Measurements from ENCODE around the gene MRGPRG.
"Not testable (repeated sequence)": the region's sequence is repeated elsewhere in the genome, so short reads cannot be mapped to it uniquely, and the experiment has no call there.

Gene MRGPRG, protein sequence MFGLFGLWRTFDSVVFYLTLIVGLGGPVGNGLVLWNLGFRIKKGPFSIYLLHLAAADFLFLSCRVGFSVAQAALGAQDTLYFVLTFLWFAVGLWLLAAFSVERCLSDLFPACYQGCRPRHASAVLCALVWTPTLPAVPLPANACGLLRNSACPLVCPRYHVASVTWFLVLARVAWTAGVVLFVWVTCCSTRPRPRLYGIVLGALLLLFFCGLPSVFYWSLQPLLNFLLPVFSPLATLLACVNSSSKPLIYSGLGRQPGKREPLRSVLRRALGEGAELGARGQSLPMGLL

DNA sequence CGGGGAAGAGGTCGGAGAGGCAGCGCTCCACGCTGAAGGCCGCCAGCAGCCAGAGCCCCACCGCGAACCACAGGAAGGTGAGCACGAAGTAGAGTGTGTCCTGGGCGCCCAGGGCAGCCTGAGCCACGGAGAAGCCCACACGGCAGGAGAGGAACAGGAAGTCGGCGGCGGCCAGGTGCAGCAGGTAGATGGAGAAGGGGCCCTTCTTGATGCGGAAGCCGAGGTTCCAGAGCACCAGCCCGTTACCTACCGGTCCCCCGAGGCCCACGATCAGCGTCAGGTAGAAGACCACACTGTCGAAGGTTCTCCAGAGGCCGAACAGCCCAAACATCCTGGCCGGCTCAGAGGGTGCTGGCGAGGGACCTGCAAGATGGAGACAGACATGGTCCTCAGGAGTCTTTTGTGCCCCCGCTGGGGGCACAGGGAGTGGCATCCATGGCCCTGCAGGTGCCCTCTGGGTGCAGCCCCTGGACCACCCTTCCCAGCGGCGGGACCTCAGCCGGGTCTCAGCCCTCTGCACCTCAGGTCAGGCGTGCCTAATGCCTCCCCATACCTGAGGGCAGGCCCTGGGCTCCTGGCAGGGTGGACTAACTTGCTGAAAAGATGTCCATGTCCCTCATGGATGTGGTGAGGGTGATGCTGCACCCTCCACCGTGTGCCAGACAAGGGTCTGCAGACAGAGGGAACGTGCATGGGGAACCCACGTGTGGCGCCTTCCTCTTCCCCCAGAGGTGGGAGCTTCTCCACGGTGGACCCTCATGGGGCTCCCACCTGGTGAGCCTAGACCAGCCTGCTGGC lies at the start of gene MRGPRG:
Gene MRGPRG, minus strand, starts transcription at position 331 of the 798 bp plus-strand sequence. Its CDS starts 0 bp downstream, at position 331.
- no peak for DNase-seq

DNA sequence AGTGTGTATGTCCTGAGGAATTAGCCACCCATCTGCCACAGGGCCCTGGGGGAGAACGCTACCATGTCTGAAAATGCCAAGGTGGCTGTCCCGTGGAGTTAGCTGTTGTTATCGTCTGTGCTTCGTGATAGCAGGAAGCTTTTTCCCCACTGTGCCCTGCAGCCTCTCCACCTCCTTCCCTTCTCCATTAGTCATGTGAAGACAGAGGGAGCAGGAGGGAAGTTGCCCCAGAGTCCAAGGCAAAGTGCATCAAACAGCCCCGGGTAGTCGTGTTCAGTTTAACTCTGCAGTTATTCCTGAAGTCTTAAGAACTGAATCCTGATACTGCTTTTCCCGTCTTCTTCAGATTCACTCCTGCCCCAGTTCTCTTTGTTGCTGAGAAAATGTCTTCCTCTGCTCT lies 43.9 kb upstream of the MRGPRG start:
- DNase-seq, result not testable (repeated sequence)

DNA sequence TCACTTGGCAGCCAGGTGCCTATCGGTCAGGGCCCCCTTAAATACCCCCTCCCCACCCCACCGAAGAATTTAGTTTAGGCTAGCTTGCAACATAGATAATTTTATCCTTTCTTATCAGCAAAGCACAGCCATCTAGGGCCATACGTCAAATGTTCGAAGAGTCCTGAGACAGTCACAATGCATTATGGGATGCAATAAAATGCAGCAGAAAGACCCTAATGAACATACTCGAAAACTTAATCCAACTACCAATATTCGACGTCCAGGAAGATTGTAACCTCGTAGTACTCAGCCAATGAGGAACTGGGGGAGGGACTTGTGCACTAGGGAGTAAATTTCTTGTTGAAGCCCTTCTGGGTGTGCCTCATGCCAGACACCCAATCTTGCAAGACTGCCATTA lies 43.2 kb upstream of the MRGPRG start:
- not testable (repeated sequence) for DNase-seq

DNA sequence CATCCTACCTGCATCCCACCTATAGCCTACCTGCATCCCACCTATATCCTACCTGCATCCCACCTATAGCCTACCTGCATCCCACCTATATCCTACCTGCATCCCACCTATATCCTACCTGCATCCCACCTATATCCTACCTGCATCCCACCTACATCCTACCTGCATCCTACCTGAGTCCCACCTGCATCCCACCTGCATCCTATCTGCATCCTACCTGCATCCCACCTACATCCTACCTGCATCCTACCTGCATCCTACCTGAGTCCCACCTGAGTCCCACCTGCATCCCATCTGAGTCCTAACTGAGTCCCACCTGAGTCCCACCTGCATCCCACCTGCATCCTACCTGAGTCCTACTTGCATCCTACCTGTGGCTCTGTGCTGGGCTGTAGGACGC lies 38.9 kb upstream of the MRGPRG start:
- DNase-seq, result not testable (repeated sequence)

DNA sequence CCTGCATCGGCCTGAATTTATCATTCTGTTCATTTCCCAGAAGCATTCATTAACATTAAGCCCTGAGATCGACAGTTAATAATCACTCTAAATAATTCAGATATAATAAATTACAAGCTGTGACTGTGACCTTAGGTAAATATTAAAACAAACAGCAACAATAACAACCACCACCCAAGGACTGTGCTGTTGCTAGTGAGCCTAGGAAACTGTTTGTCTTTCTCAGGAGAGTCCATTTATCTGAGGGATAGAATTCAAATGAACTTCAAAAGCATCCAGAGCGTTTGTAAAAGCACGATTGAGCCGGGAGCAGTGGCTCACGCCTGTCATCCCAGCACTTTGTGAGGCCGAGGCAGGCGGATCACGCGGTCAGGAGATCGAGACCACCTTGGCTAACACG lies 36.6 kb upstream of the MRGPRG start:
- not testable (repeated sequence) for DNase-seq

DNA sequence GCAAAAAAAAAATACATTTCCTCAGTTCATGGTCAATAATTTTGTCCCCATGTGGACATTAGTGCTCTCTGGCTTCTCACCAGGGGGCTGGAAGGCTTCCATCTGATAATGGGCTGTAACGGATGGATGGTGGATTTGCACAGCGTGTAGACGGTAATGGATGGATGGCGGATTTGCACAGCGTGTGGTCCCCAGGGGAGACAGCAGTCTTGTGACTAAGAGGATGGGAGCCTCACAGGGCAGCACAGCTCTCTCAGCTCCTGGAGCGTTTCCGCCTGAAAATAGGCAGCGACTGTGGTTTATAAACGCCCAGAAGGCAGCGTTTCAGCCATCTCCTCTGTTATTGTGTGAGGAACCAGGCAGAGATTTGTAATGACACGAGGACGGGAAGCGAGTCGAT lies 36.2 kb upstream of the MRGPRG start:
- DNase-seq, result not testable (repeated sequence)

DNA sequence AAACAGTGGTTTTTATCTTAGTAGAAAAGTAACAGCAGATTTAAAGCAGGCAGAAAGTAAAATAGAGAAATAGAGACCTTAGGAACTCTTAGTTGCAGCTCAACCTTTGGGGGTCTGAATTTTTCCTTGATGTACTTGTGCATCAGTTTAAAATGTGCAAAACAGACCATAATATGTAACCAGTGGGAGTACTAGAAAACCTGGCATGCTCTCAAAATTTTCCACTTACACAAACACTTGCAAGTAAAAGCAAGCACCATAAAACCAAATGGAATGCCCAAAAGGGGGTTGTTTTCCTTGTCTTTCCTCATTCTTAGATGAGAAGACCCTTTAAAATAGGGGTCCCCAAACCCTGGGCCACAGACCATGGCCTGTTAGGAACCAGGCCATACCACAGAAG lies 26.5 kb upstream of the MRGPRG start:
- no peak for DNase-seq

DNA sequence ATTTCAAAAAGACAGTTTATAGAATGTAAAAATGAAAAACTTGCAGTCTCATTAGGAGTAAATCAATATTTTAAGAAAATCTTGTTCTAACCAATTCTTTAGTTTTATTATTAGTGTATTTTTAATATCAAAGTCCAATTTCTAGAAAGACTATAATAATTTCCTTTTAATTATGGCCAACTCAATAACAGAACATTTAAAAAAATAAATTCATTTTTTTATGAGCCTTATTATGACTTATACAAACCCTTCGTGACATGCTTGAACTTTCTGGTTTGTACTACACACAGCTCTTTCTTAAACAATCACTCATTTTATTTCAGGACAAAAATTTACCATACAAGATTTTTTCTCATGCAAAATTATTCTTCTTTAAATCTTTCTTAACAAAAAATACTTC lies 25.3 kb upstream of the MRGPRG start:
- no peak for DNase-seq

DNA sequence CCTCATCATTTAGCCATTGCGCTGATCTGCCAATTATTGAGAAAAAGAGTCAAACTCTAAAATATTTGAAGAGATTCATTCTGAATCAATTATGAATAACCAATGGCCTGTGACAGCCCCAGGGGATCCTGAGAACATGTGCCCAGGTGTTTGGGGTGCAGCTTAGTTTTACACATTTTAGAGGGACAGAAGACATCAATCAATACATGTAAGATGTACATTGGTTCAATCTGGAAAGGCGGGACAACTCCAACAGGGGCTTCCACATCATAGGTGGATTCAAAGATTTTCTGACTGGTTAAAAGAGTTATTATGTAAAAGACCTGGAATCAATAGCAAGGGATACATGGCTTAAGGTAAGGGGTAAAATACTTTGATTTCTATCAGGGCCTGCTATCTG lies 18.5 kb upstream of the MRGPRG start:
- no peak for DNase-seq

DNA sequence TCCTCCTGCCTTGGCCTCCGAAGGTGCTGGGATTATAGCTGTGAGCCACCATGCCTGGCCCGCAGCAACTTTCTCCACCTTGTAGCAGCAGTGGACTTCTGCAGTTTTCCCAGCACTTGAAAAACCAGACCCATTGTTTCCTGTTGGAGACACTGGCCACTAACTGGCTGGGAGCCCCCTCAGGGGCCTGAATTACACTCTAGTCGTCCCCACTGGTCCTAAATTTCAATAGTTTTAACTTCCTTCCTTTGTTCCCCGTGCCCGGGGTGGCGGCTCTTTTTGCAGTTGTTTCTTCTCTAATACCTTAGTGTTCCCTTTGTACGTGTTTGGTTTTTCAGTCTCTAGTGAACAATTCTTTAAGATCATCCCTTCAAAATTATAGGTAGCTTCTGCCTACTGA lies 16.2 kb upstream of the MRGPRG start:
- no peak for DNase-seq

DNA sequence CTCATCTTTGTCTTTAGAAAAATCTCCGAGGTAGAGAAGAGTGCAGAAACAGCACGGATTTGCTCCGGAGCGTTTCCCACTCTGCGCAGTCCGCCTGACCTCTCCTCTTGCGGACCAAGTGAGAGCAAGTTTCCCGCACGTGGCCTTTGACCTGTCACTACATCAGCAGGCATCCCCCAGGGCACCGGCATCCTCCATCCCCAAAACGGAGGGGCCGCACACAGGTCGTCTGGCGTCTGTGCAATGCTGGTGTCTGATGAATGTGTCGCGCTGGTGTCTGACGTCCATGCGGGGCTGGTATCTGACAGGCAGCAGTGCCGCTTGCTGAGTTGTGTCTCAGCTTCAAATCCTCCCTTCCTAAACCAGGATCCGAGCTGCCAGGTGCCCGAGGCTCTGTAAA lies 14.3 kb upstream of the MRGPRG start:
- DNase-seq, result no peak

DNA sequence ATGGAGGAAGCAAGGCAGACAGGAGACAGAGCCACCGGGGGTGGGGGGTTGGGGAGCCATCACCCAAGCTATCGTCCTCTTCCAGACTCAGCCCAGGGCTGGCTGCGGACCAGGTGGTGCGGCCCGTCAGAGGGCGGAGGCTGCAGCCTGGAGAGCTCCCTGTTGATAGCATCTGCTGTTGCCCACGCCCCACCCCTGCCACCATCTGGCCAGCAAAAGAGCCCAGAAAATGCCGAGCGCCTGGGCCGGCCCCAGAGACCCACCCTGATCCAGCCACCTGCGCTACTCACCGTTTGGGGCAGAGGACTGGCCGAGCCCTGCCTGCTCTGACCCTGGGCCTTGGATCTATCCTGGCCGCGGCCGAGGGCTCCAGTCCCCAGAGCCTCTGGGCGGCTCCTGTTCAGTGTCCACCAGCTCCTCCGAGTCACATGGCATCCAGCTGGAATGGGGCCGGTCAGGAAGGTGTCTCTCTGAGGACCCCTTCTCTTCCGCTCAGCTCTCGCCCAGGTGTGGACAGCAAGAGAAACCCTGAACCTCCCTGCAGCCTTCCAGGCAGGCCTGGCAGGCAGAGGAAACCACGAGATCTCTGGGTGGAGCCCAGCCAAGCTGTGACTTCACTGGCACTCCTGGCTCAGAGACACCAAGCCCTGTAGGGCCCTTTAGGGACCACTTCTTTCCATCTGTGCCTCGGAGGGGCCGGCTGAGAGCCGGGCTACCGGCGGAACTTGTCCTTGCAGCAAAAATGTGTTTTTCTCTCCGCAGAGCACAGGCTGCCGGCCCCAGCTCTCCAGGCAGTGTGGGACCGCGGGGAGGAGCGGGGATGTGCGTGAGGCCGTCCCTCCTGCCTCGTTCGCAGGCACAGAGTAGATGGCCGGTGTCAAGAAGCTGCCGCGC lies 13.5 kb upstream of the MRGPRG start, which contains the start of gene MRGPRE:
Gene MRGPRE, minus strand, starts transcription at position 567 of the 894 bp plus-strand sequence. CDS start 3,618 bp downstream, outside the sequence.
- no peak for DNase-seq

DNA sequence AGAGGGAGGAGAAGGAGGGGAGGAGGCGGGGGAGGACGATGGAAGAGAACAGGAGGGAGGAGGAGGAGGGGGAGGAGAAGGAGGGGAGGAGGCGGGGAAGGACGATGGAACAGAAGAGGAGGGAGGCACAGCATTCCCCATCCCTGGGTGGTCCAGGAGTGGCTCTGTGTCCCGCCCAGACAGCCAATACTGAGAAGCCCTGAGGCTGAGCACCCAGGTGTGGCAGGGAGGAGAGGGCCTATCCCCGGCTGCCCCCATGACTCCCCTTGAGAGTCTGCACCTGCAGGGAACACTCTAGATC lies 12.9 kb upstream of the MRGPRG start:
- DNase-seq, result no peak

DNA sequence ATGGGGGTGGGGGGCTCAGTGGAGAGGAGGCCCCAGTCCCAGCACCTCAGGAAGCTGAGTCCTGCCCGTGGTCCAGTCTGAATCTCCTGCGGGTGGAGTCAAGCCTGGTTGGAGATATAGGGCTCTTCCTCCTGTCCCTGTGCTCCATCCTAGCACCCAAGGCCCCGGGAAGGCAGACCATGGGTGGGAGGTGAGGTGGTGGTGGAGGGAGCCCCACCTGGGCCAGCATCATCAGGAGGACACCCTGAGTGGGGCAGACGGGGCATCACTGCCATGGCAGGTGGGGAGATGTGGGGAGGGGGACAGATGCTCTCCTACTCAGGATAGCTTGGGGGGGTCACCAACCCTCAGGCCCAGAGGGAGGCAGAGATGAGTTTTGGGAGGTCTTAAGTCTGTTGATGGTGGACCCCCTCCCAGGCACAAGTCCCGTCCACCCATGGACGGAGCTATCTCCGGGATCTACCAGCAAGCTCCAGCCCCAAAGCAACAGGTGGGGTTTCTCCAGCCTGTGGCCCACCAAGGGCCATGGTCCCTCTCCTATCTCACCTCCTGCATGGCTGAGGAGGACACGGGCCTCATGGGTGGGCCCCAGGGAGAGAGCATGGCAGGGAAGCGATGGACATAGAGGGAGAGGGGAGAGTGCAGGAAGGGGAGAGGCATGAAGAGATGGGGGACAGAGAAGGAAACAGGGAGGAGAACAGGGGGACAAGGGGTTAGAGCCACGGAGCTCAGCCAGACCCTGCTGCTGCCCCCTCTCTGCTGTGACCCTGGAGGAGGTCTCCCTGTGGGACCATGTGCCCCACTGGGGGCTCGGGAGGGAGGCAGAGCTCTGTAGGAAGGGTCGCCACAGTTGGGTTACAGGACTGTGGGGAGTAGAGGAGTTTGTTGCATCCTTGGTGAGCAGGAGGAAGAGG lies 12.3 kb upstream of the MRGPRG start:
- no peak for DNase-seq

DNA sequence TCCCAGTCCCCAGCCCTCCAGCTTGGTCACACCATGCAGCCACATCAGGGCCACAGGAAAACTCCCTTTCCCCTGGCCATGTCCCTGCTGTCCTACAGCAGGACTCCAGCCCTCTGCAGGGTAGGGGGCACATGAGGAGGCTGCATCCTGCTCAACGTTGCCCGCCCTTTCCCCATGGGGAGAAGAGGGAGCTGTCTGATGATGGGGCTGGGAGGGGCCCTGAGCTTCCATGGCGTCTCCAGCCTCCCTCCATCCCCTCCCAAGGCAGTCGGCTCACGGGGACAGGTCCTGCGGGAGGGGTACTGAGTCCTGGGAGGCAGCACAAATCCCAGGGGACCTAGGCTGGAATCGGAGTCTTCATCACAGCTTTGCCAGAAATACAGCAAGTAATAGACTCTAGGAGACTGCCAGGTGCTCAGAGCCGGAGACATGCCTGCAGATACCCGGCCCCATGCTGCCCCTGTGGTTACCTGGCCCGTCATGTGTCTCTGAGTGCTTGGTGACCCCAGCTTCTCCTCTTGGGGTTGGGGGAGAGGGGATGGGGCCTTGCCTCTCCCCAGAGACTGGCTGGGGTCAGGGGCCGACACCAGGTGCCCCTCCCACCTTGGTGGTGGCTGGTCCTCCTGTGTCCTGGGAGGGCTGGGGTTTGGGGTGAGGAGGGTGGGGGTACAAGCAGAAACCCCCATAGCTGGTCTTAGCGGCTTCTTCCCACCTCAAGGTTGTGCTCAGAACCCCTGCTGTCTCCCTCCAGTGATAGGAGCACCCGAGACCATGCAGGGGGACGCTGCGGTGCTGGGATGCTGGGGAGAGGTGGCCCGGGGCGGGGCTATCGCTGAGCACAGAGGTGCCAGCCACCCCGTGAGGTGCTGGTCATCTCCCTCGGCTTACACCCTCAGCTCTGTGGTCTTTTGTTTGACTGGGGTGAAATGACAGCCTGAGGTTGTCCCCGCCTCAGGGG lies 11.3 kb upstream of the MRGPRG start:
- no peak for DNase-seq

DNA sequence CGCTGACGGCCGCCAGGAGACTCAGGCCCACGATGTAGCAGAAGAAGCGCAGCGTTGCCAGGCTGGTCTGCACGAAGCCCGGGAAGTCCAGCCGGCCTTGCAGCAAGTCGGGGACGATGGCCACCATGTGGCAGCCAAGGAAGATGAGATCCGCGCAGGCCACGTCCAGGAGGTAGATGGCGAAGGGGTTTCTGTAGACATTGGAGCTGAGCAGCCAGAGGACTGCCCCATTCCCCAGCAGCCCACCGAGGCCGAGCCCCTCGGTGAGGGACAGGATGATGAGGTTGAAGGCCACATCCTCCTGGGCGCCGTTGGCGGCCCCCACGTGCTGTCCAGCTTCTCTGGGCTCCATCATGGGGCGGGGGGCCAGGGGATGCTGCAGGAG lies 9.8 kb upstream of the MRGPRG start:
- no peak for DNase-seq

DNA sequence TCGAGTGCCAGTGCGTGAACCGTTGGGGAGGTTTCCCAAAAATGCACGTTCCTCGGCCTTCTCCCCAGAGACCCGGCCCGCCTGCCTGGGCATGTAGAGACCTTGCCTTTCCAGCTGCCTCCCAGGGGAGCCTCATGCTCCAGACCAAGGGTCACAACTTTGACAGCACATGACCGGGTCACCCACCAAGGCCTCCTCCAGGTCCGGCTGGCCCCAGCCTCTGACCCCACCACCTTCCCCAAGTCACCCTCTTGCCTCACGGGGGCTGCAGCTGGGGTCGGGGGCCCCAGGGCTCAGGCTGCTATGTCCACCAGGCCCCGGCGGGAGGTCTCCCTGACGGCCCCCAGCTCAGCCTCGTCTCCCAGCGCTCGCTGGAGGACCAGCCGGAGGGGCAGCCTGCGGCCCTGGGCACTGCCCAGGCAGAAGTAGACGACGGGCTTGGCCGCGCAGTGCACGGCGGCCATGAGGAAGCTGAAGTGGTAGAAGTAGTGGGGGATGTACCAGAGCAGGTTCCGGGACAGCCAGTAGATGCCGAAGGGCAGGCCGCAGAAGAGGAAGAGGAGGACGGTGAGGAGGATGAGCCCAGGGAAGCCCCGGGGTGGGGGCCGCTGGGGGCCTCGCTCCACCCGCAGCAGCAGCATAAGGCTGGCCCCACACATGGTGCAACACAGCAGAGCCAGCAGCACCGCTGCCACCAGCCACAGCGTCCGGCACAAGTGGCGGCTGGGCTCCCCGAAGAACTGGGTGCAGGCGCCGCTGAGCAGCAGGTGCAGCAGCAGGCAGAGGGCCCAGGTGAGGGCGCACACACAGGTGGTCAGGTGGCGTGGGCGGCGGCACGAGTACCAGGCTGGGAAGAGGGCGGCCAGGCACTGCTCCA lies 9.2 kb upstream of the MRGPRG start:
- DNase-seq, result no peak

DNA sequence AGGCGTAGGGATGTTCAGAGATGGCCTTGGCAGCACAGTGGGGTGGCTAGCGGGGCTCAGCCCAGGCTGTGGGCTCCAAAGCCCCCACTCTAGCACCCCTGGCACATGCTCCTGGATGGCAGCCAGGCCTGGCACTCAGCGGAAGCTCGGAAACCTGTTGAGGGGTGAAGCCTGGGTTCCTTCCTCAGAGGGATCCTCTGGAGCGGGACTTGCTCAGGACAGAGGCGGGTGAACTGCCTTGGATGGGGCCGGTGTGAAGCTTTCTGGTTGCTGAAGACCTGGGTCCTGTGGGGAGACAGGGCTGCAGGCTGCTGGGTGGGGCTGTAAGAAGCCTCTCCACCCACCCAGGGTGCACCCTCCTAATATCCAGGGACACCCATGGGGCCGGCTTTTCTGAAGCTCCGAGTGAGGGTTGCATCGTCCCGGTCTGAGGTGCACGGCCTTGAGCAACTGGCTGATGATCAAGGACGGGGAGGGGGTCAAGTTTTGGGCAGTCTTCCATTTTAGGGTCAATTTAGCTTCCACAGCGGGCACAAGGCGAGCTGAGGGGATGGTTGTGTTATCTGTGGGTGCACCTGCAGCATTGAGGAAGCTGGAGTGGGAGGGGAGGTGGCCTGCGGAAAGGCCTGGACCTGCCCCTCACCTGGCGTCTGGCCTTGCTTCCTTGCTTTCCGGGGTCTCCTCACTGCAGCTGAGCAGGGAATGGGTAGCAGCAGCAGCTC lies 8.4 kb upstream of the MRGPRG start:
- no peak for DNase-seq
